GM12872 (cell line): Measurements from ENCODE around the gene PCDHGB2.

Experiments
- TF ChIP-seq, protein P1 (sequence below): IDR thresholded peaks from 3 replicates; pipeline ENCODE4 v1.5.1; 2011; ENCODE audit warnings: low read depth, mild to moderate bottlenecking, low read length, moderate library complexity; ENCODE audit not compliant: insufficient read depth

The PCDHGB2 gene

DNA sequence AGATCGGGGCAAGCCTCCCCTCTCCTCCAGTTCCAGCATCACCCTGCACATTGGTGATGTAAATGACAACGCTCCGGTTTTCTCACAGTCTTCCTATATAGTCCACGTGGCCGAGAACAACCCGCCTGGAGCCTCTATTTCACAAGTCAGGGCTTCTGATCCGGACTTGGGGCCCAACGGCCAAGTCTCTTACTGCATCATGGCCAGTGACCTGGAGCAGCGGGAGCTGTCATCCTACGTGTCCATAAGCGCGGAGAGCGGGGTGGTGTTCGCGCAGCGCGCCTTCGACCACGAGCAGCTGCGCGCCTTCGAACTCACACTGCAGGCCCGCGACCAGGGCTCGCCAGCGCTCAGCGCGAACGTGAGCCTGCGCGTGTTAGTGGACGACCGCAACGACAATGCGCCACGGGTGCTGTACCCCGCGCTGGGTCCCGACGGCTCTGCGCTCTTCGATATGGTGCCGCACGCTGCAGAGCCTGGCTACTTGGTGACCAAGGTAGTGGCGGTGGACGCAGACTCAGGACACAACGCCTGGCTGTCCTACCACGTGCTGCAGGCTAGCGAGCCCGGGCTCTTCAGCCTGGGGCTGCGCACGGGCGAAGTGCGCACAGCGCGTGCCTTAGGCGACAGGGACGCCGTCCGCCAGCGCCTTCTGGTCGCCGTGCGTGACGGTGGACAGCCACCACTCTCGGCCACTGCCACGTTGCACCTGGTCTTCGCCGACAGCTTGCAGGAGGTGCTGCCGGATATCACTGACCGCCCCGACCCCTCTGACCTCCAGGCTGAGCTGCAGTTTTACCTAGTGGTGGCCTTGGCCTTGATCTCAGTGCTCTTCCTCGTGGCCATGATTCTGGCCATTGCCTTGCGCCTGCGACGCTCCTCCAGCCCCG, 29.6 kb downstream of the PCDHGB2 start:
- TF ChIP-seq, protein P1, sequence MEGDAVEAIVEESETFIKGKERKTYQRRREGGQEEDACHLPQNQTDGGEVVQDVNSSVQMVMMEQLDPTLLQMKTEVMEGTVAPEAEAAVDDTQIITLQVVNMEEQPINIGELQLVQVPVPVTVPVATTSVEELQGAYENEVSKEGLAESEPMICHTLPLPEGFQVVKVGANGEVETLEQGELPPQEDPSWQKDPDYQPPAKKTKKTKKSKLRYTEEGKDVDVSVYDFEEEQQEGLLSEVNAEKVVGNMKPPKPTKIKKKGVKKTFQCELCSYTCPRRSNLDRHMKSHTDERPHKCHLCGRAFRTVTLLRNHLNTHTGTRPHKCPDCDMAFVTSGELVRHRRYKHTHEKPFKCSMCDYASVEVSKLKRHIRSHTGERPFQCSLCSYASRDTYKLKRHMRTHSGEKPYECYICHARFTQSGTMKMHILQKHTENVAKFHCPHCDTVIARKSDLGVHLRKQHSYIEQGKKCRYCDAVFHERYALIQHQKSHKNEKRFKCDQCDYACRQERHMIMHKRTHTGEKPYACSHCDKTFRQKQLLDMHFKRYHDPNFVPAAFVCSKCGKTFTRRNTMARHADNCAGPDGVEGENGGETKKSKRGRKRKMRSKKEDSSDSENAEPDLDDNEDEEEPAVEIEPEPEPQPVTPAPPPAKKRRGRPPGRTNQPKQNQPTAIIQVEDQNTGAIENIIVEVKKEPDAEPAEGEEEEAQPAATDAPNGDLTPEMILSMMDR: no peak

GRCh38 chr5:141392429-141393198, 32.8 kb downstream of the PCDHGB2 start, which contains the start of gene PCDHGA8:
TSS of gene PCDHGA8 (plus strand) at chr5:141392633. CDS start at chr5:141392814, 181 bp downstream.
- TF ChIP-seq, protein P1: 0 out of 3 replicates have a peak, but pooled peaks have one; percentile 12

DNA sequence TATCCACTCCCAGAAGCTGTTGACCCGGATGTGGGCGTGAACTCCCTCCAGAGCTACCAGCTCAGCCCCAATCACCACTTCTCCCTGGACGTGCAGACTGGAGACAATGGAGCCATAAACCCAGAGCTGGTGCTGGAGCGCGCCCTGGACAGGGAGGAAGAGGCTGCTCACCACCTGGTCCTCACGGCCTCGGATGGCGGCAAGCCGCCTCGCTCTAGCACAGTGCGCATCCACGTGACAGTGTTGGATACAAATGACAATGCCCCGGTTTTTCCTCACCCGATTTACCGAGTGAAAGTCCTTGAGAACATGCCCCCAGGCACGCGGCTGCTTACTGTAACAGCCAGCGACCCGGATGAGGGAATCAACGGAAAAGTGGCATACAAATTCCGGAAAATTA, 33.5 kb downstream of the PCDHGB2 start:
- TF ChIP-seq, protein P1: no peak

DNA sequence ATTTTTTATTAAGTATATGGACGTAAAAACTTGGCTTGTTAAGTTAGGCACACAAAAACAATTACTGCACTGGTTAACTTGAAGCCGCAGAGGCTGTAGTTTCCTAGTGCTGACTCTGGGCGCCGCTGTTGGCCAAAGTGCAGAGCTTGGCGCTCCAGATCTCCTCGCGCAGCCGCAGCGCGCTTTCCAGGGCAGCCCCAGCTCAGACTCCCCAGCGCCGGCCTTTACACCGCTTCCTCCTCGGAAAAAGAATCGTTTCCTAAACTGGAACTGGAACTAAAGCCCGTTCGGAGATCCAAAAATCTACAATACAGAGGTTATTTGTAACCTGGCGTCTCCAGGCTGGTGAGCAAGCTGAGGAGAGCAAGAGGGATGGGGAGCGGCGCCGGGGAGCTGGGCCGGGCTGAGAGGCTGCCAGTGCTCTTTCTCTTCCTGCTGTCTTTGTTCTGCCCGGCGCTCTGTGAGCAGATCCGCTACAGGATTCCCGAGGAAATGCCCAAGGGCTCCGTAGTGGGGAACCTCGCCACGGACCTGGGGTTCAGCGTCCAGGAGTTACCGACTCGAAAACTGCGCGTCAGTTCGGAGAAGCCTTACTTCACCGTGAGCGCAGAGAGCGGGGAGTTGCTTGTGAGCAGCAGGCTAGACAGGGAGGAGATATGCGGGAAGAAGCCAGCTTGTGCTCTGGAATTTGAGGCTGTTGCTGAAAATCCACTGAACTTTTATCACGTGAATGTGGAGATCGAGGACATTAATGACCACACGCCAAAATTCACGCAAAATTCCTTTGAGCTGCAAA, 38.2 kb downstream of the PCDHGB2 start, which contains the start of gene PCDHGB5:
Gene PCDHGB5, plus strand, starts transcription at position 192 of the 796 bp plus-strand sequence. Its CDS starts 181 bp downstream, at position 373.
- TF ChIP-seq, protein P1: peak; percentile 36; the same call in 1 of the 3 replicates

DNA sequence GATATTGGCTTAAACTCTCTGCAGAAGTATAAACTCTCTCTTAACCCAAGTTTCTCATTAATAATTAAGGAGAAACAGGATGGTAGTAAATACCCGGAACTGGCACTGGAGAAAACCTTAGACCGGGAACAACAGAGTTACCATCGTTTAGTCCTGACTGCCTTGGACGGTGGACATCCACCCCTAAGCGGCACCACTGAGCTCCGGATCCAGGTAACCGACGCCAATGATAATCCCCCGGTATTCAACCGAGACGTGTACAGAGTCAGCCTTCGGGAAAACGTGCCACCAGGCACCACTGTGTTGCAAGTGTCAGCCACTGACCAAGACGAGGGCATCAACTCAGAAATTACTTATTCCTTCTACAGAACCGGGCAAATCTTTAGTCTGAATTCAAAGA, 38.8 kb downstream of the PCDHGB2 start:
- TF ChIP-seq, protein P1: no peak

DNA sequence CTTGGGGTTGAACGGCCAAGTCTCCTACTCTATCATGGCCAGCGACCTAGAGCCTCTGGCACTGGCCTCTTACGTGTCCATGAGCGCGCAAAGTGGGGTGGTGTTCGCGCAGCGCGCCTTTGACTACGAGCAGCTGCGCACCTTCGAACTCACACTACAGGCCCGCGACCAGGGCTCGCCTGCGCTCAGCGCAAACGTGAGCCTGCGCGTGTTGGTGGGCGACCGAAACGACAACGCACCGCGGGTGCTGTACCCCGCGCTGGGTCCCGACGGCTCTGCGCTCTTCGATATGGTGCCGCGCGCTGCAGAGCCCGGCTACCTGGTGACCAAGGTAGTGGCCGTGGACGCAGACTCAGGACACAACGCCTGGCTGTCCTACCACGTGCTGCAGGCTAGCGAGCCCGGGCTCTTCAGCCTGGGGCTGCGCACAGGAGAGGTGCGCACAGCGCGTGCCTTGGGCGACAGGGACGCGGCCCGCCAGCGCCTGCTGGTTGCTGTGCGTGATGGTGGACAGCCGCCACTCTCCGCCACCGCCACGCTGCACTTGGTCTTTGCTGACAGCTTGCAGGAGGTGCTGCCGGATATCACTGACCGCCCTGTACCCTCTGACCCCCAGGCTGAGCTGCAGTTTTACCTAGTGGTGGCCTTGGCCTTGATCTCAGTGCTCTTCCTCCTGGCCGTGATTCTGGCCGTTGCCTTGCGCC, 39.9 kb downstream of the PCDHGB2 start:
- TF ChIP-seq, protein P1: no peak
